Loucy (cell line): ENCODE results near the gene TRAPPC5.

Experiments
- H2AFZ ChIP-seq: fragments of 200-600 bp; sonication (generic); 2 replicates; pipeline ENCODE4 v1.6.0; 2016; ENCODE audit warnings: antibody characterized with exemption, mild to moderate bottlenecking, low read length, moderate library complexity
- H3F3A ChIP-seq: fragments of 200-600 bp; 2 replicates; pipeline ENCODE4 v1.6.0; 2016; ENCODE audit warnings: antibody characterized with exemption, low read depth, mild to moderate bottlenecking
- H3K27me3 ChIP-seq: fragments of 200-600 bp; sonication (generic); 2 replicates; pipeline ENCODE4 v1.6.1; 2014; ENCODE audit warnings: low read length, mild to moderate bottlenecking; ENCODE audit not compliant: insufficient read depth, poor library complexity, severe bottlenecking
- H3K36me3 ChIP-seq: fragments of 200-600 bp; sonication (generic); 2 replicates; pipeline ENCODE4 v1.6.1; 2016; ENCODE audit warnings: low read length; ENCODE audit not compliant: insufficient read depth
- H3K4me1 ChIP-seq: fragments of 200-600 bp; sonication (generic); 2 replicates; pipeline ENCODE4 v1.5.1; 2014; ENCODE audit warnings: low read length, mild to moderate bottlenecking; ENCODE audit not compliant: insufficient read depth, poor library complexity, severe bottlenecking
- H3K4me2 ChIP-seq: fragments of 200-600 bp; sonication (generic); 2 replicates; pipeline ENCODE4 v1.6.0; 2014; ENCODE audit warnings: antibody characterized with exemption, low read length, low read depth, mild to moderate bottlenecking; ENCODE audit not compliant: poor library complexity, severe bottlenecking
- H3K4me3 ChIP-seq: fragments of 200-600 bp; sonication (generic); 2 replicates; pipeline ENCODE4 v1.5.1; 2014; ENCODE audit warnings: low read length, mild to moderate bottlenecking, mixed read lengths; ENCODE audit not compliant: poor library complexity, severe bottlenecking
- H3K79me2 ChIP-seq: fragments of 200-600 bp; sonication (generic); 2 replicates; pipeline ENCODE4 v1.6.1; 2014; ENCODE audit warnings: low read length; ENCODE audit not compliant: insufficient read depth
- H3K9ac ChIP-seq: fragments of 200-600 bp; sonication (generic); 2 replicates; pipeline ENCODE4 v1.6.0; 2014; ENCODE audit warnings: mild to moderate bottlenecking, low read depth, low read length, moderate library complexity; ENCODE audit not compliant: poor library complexity, severe bottlenecking
- H3K9me2 ChIP-seq: fragments of 200-600 bp; sonication (generic); replicated peaks from 2 replicates; pipeline ENCODE4 v1.6.1; 2016; ENCODE audit warnings: low read depth, low read length, mixed read lengths
- H3K9me3 ChIP-seq: fragments of 200-600 bp; sonication (generic); 2 replicates; pipeline ENCODE4 v1.6.1; 2014; ENCODE audit warnings: mild to moderate bottlenecking, antibody characterized with exemption, low read length, low read depth; ENCODE audit not compliant: insufficient read depth
- H4K20me1 ChIP-seq: fragments of 200-600 bp; sonication (generic); 2 replicates; pipeline ENCODE4 v1.6.0; 2014; ENCODE audit warnings: antibody characterized with exemption, low read length, mild to moderate bottlenecking; ENCODE audit not compliant: insufficient read depth, poor library complexity, severe bottlenecking
- EZH2phosphoT487 ChIP-seq: fragments of 200-600 bp; IDR thresholded peaks from 2 replicates; pipeline ENCODE4 v1.6.1; 2018; ENCODE audit warnings: antibody characterized with exemption, mild to moderate bottlenecking, moderate library complexity, borderline replicate concordance
- TF ChIP-seq, protein P1 (sequence below): fragments of 200-600 bp; sonication (generic); conservative IDR thresholded peaks from 2 replicates; pipeline ENCODE4 v1.5.1; 2014; ENCODE audit warnings: mild to moderate bottlenecking, antibody characterized with exemption, low read length

TRAPPC5 gene

GRCh38 chr19:7655581-7655980 is 25.1 kb upstream of the TRAPPC5 start:
- H4K20me1 ChIP-seq, result no peaks in the 10 kb centered on the region
- H3K36me3 ChIP-seq, result no peaks in the 10 kb centered on the region
- H2AFZ ChIP-seq, result no peak overlapping the region
- H3K79me2 ChIP-seq, result no peaks in the 10 kb centered on the region
- no peak overlapping the region for H3K4me3 ChIP-seq
- TF ChIP-seq, protein P1, sequence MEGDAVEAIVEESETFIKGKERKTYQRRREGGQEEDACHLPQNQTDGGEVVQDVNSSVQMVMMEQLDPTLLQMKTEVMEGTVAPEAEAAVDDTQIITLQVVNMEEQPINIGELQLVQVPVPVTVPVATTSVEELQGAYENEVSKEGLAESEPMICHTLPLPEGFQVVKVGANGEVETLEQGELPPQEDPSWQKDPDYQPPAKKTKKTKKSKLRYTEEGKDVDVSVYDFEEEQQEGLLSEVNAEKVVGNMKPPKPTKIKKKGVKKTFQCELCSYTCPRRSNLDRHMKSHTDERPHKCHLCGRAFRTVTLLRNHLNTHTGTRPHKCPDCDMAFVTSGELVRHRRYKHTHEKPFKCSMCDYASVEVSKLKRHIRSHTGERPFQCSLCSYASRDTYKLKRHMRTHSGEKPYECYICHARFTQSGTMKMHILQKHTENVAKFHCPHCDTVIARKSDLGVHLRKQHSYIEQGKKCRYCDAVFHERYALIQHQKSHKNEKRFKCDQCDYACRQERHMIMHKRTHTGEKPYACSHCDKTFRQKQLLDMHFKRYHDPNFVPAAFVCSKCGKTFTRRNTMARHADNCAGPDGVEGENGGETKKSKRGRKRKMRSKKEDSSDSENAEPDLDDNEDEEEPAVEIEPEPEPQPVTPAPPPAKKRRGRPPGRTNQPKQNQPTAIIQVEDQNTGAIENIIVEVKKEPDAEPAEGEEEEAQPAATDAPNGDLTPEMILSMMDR, result no peak
- no peak for TF ChIP-seq EZH2phosphoT487
- H3F3A ChIP-seq, result no peaks in the 10 kb centered on the region
- no peak overlapping the region for H3K9ac ChIP-seq
- no peaks in the 10 kb centered on the region for H3K27me3 ChIP-seq
- H3K9me2 ChIP-seq, result no peaks in the 10 kb centered on the region
- no peak overlapping the region for H3K4me2 ChIP-seq
- no peaks in the 10 kb centered on the region for H3K9me3 ChIP-seq
- peaks cover 4% of the 10 kb centered on the region for H3K4me1 ChIP-seq

DNA sequence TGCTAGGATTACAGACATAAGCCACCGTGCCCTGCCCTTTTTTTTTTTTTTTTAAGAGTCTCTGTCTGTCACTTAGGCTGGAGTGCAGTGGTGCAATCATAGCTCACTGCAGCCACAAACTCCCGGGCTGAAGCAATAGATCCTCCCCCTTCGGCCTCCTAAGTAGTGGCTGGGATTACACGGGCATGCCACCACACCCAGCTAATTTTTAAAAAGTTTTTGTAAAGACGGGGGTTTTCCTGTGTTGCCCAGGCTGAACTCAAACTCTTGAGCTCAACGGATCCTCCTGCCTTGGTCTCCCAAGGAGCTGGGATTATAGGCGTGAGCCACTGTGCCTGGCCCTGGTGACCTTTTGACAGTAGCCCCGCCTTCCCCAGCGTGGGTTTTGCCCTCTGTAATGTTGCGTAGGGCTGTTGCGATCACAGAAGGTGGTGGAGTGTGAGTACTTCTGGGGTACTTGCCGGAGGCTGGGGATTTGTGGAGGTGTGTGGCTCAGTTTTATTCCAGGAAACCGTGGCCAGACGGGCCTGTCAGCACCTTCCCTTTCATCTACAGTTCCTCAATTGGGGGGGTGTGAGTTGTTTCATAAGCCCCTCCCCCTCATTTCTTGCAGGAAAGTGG is 23.4 kb upstream of the TRAPPC5 start:
- no peaks in the 10 kb centered on the region for H3K9me3 ChIP-seq
- TF ChIP-seq, protein P1, result no peak
- no peak for TF ChIP-seq EZH2phosphoT487
- no peaks in the 10 kb centered on the region for H4K20me1 ChIP-seq
- H3K4me2 ChIP-seq, result no peak overlapping the region
- peak overlapping the region; percentile 83; the same call in 1 of the 2 replicates for H2AFZ ChIP-seq
- no peaks in the 10 kb centered on the region for H3F3A ChIP-seq
- H3K79me2 ChIP-seq, result no peaks in the 10 kb centered on the region
- H3K4me1 ChIP-seq, result peaks cover 2% of the 10 kb centered on the region
- H3K4me3 ChIP-seq, result no peak overlapping the region
- no peaks in the 10 kb centered on the region for H3K36me3 ChIP-seq
- no peaks in the 10 kb centered on the region for H3K27me3 ChIP-seq
- H3K9me2 ChIP-seq, result no peaks in the 10 kb centered on the region
- no peak overlapping the region for H3K9ac ChIP-seq

DNA sequence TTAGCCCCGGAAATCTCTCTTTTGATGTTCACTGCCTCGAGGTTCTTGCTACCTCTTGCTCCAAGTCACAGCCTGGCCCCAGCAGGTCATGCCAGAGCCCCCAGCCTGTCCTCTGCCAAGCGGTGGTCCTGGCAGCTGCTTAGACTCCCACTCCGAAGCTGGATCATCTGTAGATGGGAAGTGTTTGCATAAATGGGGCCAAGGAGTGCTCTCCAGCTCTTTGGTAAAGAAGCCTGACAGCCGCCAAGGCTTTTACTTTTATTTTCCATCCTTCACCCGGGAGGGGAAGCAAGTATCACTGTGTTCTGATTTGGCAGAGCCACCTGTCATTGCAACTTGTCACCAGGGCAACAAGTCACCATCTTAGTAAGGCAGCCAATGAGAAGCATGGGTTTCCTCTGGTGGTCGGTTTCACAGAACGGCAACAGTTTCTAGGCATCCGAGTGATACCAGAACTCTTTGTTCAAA is 22.4 kb upstream of the TRAPPC5 start:
- Histone ChIP-seq H3K9ac (no peak overlapping the region), H3K9me3 (no peaks in the 10 kb centered on the region), H3K4me3 (no peak overlapping the region), H3F3A (no peaks in the 10 kb centered on the region), H3K36me3 (no peaks in the 10 kb centered on the region), H3K79me2 (no peaks in the 10 kb centered on the region), H3K9me2 (no peaks in the 10 kb centered on the region), H3K27me3 (no peaks in the 10 kb centered on the region), H3K4me2 (no peak overlapping the region), H4K20me1 (no peaks in the 10 kb centered on the region), H3K4me1 (no peaks in the 10 kb centered on the region), H2AFZ (no peak overlapping the region)
- TF ChIP-seq EZH2phosphoT487, result no peak
- TF ChIP-seq, protein P1, result no peak
